Endothelial cell of coronary artery (primary cell): ENCODE measurements around the gene PRKAA2. TPM values are rescaled to one million over a fixed set of nuclear protein-coding genes. Genes with fewer than 3 reads are reported as not detected.

Experiments
- total RNA-seq: library from RNA; depleted of rRNA; stranded (reverse); fragments of >200 nt; gene quantifications from 2 replicates; pipeline ENCODE4 v1.2.3, GENCODE V29; 2014

The PRKAA2 gene
- 3.0 and 3.1 TPM in 2 replicates for total RNA-seq

DNA sequence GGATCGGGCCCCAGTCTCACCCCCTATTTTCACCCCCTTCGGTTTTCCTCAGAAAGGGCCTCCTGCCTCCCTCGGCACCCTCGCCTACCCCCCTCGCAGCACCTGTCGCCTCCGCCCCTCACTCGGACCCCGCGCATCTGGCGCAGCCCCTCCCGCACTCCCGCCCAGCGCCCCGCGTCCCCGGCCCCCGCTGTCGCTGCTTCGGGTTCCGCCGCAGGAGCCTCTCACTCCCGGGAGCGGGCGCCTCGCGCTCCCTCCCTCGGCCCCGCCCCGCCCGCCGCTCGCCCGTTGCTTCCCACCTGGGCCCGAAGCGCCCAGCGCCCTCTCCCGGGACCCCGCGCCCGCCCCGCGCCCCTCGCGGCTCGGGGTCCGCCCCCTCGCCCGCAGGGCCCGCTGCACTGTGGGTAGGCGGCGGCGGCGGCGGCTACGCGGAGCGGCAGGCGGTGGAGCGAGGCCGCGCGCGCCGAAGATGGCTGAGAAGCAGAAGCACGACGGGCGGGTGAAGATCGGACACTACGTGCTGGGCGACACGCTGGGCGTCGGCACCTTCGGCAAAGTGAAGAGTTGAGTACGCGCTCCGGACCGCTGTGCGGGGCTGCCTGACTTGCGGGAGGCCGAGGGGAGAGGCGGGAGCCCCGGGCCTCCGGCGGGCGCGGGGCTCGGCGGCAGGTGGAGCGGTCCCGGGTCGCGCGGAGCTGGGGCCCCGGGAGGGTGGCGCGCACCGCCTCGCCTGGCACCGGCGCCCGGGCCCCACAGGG lies at the start of gene PRKAA2:
PRKAA2 (plus strand) TSS at position 396 of the 758 bp plus-strand sequence; CDS start at position 470, 74 bp downstream.

Other genes starting within 250 kb of the PRKAA2 start
- 17.1 and 58.2 TPM in 2 replicates for gene PLPP3, start 65.8 kb upstream of the PRKAA2 start, total RNA-seq
- gene FYB2, start 174.1 kb downstream of the PRKAA2 start, total RNA-seq = not detected in 2 replicates
- gene C8A, start 209.5 kb downstream of the PRKAA2 start, total RNA-seq = not detected in 2 replicates